ENCODE measurements around the gene HAO2. TPM values are rescaled to one million over a fixed set of nuclear protein-coding genes. Genes with fewer than 3 reads are reported as not detected.

Gene HAO2
- total RNA-seq, 1 donor from 2014 or later: not detected

- no peak for DNase-seq (ENCODE audit: low read depth, low spot score)
Measured at GRCh38 chr1:119379117-119379516, 10.5 kb downstream of the HAO2 start.

- DNase-seq (ENCODE audit: low read depth, low spot score): no peak
Measured at GRCh38 chr1:119380304-119380703, 11.7 kb downstream of the HAO2 start.

GRCh38 chr1:119380983-119381662, 12.5 kb downstream of the HAO2 start:
- no peak for DNase-seq (ENCODE audit: low read depth, low spot score)

DNA sequence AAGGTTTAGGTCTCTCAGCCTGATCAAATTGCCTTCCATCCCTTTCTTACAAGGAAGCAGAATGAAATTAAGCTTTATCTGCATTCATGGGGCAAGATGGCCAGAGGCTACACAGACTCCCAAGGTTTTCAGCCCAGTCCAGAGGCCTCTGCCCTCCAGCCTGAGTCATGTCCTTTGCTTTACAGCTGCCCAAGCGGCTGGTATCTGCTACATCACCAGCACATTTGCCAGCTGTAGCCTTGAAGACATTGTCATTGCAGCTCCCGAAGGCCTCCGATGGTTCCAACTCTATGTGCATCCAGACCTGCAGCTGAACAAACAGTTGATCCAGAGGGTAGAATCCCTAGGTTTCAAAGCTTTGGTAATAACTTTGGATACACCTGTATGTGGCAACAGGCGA, 16.0 kb downstream of the HAO2 start:
- DNase-seq (ENCODE audit: low read depth, low spot score): no peak

GRCh38 chr1:119385650-119386049, 17.1 kb downstream of the HAO2 start:
- DNase-seq (ENCODE audit: low read depth, low spot score): no peak

GRCh38 chr1:119387858-119388257, 19.3 kb downstream of the HAO2 start:
- DNase-seq (ENCODE audit: low read depth, low spot score): no peak

DNA sequence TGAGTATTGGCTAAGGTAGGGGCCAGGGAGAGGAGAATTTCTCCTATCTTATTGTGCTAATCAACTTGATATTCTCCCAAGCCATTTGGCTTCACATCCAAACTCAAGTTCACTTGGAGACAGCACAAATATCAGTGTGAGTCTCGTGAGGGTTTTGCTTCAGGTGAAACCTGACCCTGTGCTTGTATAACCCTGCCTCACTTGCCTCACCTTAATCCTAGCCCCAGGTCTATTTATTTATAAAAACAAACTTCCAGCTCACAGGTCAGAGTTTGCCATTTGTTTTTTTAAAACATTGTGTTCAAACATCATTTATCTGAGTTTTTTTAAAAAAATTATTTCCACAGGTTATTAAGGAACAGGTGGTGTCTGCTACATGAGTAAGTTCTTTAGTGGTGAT, 19.9 kb downstream of the HAO2 start:
- DNase-seq (ENCODE audit: low read depth, low spot score): no peak

- DNase-seq (ENCODE audit: low read depth, low spot score): no peak
Measured at GRCh38 chr1:119390526-119390925, 21.9 kb downstream of the HAO2 start.

- DNase-seq (ENCODE audit: low read depth, low spot score): no peak
Measured at GRCh38 chr1:119391749-119392148, 23.2 kb downstream of the HAO2 start.

DNA sequence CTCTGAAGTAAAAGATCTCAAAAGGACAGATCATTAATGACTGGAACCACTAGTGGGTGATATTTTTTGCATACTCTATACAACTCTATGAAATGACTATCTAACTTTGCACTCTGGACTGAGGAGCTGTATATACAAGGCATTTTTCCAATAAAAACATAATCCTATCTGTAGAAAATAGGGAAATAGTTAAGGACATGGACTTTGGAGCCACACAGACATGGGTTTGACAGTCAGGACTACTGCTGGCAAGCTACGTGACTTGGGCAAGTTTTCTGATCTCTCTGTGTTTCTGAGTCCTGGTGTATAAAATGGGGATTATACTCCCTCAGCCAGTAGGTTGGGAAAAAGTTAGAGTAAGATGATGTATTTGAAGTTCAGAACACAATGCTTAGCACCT, 25.5 kb downstream of the HAO2 start:
- no peak for DNase-seq (ENCODE audit: low read depth, low spot score)

GRCh38 chr1:119396982-119397381, 28.4 kb downstream of the HAO2 start:
- DNase-seq (ENCODE audit: low read depth, low spot score): no peak

GRCh38 chr1:119397986-119398385, 29.4 kb downstream of the HAO2 start:
- DNase-seq (ENCODE audit: low read depth, low spot score): no peak

- no peak for DNase-seq (ENCODE audit: low read depth, low spot score)
Measured at GRCh38 chr1:119404736-119405135, 36.2 kb downstream of the HAO2 start.

- DNase-seq (ENCODE audit: low read depth, low spot score): no peak
Measured at GRCh38 chr1:119409731-119410130, 41.1 kb downstream of the HAO2 start.

GRCh38 chr1:119410961-119411360, 42.4 kb downstream of the HAO2 start:
- no peak for DNase-seq (ENCODE audit: low read depth, low spot score)

DNA sequence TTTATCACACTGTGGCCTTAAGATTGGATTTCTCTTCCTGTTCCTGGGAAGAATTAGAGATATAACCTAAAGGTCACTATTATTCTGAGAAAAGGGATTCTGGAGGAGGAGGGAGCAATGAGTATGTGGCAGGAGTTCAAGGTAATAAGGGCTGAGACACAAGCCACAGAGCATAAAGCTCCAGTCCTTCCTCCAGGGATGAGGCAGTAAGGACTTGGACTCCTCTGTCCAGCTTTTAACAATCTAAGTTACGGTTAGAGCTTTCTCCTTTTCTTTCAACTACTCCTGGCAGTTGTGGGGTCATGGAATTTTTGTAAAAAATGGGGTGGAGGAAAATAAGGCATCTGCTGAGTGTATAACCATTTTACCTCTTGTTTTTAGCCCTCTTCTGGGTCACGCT, 46.4 kb downstream of the HAO2 start, which contains the start of gene HSD3B2:
HSD3B2 (plus strand) TSS at position 201 of the 400 bp plus-strand sequence. CDS start 270 bp downstream, outside the sequence.
- no peak for DNase-seq (ENCODE audit: low read depth, low spot score)

DNA sequence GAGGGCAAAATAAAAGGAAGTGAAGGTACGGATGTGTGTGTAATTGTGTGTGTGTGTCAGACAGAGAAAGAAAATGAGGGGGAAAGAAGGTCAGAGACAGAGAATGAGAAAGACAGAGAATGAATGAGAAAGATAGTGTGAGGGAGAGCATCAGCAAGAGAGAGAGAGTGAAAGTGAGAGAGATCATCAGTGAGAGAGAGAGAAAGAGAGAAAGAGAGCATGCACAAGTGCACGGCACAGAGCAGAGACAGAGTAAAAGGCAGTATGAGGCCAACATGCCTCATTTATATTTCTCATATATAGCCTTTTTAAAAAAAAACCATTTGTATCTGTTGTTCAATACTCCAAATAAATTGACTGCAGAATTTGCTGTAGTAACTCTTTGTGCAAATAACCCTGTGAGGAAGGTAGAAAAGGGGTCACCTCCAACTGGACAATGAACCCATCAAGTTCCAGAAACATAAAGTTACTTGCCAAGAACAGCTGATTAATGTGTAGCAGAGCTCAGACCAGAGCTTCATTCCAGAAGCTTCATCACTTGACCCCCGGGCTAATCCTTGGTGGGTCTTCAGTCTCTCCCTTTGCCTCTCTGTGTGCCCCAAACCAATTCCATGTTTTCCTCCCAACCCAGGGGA, 47.5 kb downstream of the HAO2 start:
- DNase-seq (ENCODE audit: low read depth, low spot score): no peak

DNA sequence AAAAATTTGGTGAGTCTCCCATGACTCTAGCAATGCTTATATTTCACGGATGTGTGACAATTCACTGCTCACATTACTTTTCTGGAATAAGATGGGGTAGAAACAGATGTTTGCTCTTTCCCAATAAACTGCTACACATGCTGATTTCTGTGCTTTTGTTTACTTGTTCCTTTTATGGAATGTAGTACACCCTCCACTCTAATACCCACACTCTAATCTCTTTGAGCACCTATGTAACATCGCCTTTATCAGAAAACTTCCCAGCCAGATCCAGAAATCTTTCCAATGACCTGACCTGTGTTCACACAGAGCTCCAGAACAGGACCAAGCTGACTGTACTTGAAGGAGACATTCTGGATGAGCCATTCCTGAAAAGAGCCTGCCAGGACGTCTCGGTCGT, 50.5 kb downstream of the HAO2 start:
- no peak for DNase-seq (ENCODE audit: low read depth, low spot score)

GRCh38 chr1:119420638-119421037, 52.1 kb downstream of the HAO2 start:
- DNase-seq (ENCODE audit: low read depth, low spot score): no peak

- DNase-seq (ENCODE audit: low read depth, low spot score): no peak
Measured at GRCh38 chr1:119422631-119423030, 54.0 kb downstream of the HAO2 start.

- DNase-seq (ENCODE audit: low read depth, low spot score): no peak
Measured at GRCh38 chr1:119428991-119429390, 60.4 kb downstream of the HAO2 start.

DNA sequence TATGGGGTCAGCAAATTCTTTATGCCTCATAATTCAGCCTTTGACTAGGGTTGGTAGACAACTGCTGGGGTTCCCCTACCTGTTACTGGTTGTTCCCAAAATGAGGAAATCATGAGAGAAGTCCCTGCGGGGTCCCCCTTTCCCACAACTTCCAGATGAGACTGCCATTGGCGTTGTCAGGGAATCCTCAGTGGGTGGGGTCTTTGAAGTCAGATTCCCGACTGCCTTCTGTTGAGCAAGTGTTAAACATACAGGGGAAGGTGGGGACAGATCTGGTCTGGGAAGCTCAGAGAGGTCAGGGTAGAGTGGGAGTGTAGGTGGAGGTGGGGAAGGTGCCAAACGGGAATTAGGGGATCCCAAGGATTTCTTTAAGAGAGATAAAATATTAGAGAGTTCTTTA, 61.1 kb downstream of the HAO2 start:
- DNase-seq (ENCODE audit: low read depth, low spot score): no peak

DNA sequence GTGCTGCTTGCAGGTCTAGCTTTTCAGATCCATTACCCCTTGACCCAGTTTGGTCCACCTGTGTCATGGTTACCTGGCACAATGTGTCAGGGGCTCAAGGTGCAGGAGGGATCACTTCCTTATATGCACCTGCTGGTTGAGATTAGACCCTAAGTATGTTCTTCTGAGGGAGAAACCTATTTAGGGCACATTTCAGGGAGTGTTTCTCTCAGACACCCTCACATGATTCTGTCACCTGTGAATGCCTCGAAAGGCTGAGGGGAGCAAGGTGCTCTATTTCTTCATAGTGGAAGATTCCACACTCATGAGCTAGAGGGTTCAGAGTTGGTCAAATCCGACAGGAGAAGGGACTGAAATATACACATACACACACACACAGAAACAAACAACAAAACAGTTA, 61.9 kb downstream of the HAO2 start:
- no peak for DNase-seq (ENCODE audit: low read depth, low spot score)

Data from pulmonary artery endothelial cell (primary cell).